Muscle of arm (tissue), 12 donors: ENCODE measurements around the gene ARHGAP10. TPM values are rescaled to one million over a fixed set of nuclear protein-coding genes. Genes with fewer than 3 reads are reported as not detected.
"Not testable (repeated sequence)": the region's sequence is repeated elsewhere in the genome, so short reads cannot be mapped to it uniquely, and the experiment has no call there.

ENCODE experiments used
- DNase-seq: peaks from one replicate; pipeline ENCODE4 v3.0.0-alpha.2; 2013
- polyA plus RNA-seq, 12 donors: library from polyadenylated mRNA; unstranded; fragments of 120-200 nt; gene quantifications; one replicate each; pipeline ENCODE4 v1.2.1, GENCODE V29; 2013; ENCODE audit not compliant: insufficient read length in 12 of 12

The ARHGAP10 gene
- polyA plus RNA-seq, 12 donors, result 19.8 to 38.9 (median 34.9) TPM; not detected in 1

DNA sequence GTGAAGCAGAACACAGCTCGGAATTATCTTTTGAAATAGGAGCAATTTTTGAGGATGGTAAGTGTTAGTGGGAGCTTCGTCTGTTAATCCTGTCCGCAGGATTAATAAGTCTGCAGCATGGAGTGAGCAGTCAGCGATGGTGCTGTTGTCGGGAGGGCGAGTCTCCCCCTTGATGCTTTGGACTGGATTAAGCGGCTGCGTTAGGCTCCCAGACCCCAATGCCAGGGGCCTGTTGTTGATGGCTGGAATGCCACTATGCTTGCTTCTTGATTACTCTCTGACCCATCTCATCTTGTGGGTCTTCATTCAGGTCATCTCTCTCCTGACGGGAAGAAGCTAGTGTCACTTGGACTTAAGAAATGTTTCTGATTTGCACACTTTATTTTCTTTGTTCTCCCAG lies 332.6 kb downstream of the ARHGAP10 start:
- no peak for DNase-seq

- DNase-seq, result no peak
Measured at GRCh38 chr4:148065075-148065474, 333.2 kb downstream of the ARHGAP10 start.

DNA sequence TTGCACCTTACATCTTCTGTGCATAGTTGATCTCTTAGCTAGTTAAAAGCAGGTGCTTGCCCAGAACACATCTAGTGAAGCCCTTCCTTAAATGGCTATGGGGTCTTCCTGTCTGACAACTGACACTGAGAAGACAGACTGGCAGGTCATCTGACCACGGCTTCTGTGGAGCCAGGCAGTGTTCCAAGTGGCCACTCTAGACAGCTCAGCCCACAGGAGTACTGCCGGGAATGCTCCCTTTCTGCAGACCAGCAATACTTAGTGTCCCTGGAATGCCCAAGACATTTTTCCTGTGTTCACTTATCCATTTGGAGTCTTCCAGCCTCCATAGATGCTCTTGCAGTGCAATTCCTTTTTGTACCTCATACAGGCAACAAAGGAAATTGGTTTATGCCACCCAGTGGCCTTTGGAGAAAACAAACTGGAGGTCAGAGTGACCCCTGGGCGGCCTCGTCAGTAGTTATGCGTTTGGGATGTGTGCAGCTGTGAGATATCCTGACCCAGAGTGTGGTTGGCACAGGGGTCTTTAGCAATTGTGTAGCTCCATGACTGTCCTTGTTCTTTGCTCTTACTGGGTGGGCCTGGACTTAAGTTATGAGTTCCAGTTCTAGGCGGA lies 335.5 kb downstream of the ARHGAP10 start:
- DNase-seq, result no peak

DNA sequence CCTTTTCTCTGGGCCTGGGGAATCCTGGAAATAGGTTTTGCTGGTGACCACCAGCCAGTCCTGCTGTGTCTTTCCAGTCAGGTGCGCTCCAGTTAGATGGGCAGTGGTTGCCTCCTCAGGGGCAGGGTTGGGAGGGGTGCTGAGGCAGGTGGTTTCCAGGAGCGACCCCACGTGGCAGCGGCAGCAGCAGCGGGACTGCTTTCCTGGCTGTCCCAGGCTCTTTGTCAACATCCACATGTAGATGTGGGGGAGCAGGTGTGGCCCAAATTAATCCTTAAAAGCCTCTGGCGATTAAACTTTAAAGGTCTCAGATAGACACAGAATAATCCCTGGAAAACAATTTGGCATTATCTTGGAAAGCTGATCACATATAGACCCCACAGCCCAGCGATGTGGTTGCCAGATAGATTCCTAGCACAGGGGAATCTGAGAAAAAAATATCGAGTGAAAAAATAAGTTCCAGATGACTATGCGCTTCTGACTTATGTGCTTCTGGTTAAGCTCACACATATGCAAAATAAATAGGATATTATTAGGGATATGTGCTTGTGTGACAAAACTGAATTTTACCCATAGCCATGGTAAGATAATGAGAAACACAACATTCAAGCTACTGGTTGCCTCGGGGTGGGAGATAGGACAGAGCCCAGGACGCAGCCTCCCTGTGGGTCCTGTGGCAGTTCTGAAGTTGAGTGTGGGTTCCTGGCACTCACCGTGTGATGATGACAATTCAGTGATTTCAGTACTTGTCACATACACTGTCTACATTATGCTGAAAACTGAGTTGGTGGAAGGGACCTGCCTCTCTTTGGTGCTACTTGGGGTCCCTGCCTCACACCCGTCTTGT lies 336.4 kb downstream of the ARHGAP10 start:
- DNase-seq, result no peak

DNA sequence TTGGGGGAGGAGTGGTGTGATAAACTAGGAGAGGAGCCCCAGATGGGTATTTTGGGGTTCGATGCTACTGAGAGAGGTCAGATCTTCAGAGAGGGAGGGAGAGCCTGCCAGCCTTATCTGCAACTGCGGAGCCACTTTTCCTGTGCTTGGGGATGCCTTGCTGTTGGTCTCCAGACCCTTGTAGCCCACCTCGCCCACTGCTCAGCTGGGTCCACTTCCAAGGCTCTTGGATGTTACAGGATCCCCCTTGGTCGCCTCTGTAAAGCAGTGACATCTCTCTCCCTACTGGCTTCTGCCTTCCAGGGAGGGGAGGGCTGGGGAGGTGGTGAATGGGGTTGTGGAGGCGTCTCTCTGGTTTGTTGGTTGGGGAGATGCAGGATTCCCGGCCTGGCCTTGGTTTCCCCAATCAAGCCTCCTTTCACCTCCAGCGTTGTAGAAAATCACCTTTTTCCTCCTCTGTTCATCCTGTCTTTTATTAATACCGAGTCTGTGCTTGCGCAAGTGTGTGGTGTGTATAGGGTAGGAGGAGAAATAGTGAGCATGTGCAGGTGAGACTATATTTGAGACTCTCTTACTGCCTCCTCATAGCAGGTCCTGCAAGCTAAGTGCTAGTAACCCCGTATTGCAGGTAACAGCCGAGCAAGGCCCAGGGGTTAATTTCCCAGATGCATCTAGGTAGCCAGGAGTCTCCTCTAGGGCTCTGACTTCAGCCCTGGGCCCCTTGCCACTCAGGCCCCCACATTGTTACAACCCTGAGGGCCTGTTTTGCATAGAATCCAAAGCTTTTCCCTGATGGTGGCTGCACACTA lies 337.4 kb downstream of the ARHGAP10 start:
- no peak for DNase-seq

DNA sequence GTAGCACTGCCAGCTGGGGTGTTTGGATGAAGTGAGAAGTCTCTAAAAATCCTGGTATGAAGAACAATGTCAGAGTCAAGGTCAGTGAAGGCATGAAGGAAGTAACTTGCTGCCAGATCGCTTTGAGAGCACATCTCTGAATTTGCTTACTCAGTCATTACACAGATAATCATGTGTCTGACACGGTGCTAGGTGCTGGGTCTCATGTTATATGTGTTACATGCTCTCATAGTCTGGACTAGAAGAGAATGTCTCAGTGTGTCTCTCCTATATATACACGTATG lies 337.9 kb downstream of the ARHGAP10 start:
- DNase-seq, result no peak

DNA sequence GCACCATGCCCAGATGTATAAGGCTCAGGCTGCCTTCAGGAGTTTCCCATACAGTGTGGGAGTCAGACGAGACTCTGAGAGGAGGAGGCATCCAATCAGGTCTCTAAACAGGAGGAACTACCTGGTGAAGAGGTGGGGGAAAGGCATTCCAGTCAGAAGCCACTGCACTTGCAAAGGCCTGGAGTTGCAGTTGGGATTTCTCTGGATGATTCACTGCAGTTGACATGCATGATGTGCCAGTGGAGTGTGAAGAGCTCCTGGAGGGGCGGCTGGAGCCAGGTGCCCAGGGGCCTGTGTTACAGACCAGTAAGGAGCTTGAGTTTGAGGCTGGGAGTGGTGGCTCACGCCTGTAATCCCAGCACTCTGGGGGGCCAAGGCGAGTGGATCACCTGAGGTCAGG lies 339.1 kb downstream of the ARHGAP10 start:
- DNase-seq, result no peak

GRCh38 chr4:148072789-148073188 lies 340.9 kb downstream of the ARHGAP10 start:
- DNase-seq, result no peak

DNA sequence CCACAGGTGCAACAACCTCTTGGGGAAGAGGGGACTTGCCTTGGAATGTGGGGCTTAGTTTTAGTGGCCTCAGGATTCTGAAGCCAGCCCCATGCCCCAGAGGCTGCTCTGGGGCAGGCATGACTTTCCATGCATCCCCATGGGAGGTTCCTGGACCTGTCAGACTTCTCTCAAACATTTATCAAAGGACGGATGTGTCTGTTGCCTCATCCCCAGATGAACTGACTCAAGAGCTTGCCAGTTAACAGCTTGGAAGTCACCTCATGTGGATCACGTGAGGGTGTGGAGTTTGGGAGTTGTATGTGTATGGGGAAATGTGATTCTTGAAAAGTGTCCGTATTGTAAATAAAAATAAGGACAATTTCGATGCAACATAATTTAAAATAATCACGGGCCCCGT lies 341.5 kb downstream of the ARHGAP10 start:
- DNase-seq, result no peak

DNA sequence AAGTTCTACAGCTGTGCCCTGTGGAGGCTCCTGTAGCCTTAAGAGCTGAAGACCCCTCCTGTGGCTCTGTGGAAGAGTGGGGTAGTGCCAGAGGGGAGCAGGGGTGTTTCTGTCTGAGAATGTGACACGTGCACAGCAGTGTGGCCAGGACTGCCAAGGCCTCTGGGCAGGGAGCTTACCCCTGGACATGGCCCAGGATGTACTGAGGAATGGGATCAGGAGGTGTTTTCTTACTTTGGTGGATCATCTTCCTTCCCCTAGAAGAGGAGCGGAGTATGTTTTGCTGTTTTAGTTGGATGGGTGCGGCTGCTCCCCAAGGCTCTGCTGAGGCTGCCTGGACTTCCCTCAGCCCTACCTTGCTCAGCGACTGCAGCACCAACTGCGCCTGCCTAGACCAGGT lies 342.6 kb downstream of the ARHGAP10 start:
- DNase-seq, result no peak

- no peak for DNase-seq
Measured at GRCh38 chr4:148075438-148075837, 343.6 kb downstream of the ARHGAP10 start.

- DNase-seq, result no peak
Measured at GRCh38 chr4:148076964-148077363, 345.1 kb downstream of the ARHGAP10 start.

- DNase-seq, result no peak
Measured at GRCh38 chr4:148077581-148077980, 345.7 kb downstream of the ARHGAP10 start.

DNA sequence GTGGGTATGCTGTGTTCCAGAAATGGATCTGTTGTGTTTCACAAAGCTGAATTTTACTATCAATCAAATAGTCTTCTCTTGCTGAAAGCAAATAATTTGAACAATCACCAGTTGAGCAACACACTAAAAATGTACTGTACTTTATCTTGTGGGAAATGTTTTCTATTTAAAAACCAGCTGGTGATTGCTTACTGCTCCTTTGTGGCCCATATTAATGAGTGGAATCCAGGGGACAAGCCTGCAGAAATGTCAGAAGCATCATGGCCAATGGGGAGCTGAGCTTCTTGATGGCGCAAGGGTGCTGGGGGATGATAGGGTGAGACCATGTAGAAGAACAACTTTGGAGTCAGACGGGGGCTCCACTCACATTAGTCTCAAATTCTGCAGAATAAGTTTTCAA lies 346.2 kb downstream of the ARHGAP10 start:
- no peak for DNase-seq

DNA sequence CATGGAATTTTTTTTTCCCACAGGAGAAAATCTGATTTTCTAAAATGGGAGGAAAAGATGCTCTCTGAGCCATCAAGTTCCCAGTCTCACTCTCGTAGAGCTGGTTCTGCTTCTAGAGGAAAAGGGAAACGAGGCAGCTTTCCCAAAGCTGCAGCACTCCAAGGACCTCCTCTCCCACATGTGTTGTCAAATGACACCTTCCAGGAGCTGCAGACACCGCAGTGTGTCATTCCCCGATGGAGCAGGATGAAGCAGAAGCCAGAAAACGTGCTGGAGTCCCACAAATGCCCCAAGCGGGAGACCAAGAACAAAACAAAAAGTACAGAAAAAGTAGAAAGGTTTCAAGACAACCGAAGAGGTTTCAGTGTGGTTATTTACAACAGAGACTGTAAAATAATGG lies 348.1 kb downstream of the ARHGAP10 start:
- peak; percentile 31 for DNase-seq

GRCh38 chr4:148081267-148081666 lies 349.4 kb downstream of the ARHGAP10 start:
- DNase-seq, result no peak

DNA sequence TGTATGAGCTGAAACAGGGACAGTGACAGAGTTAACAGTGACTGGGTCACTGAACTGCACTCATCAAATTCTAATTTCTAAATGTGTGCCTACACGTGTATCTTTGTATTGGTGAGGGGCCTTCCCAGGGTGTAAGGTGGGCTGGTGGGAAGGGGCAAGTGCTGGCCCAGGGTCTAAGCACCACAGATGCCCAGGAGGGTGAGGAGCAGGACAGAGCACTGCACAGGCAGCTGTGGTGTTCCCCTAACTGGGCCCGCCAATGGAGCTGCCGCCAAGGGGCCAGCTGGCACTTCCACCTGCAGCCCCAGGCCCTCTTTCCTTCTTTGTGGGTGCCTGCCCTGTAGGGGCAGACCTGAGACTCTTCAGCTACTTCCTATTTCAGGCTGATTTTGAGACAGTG lies 349.9 kb downstream of the ARHGAP10 start:
- no peak for DNase-seq

- DNase-seq, result not testable (repeated sequence)
Measured at GRCh38 chr4:148083073-148083472, 351.2 kb downstream of the ARHGAP10 start.

GRCh38 chr4:148089624-148090023 lies 357.7 kb downstream of the ARHGAP10 start:
- no peak for DNase-seq

GRCh38 chr4:148090029-148090428 lies 358.1 kb downstream of the ARHGAP10 start:
- DNase-seq, result no peak

DNA sequence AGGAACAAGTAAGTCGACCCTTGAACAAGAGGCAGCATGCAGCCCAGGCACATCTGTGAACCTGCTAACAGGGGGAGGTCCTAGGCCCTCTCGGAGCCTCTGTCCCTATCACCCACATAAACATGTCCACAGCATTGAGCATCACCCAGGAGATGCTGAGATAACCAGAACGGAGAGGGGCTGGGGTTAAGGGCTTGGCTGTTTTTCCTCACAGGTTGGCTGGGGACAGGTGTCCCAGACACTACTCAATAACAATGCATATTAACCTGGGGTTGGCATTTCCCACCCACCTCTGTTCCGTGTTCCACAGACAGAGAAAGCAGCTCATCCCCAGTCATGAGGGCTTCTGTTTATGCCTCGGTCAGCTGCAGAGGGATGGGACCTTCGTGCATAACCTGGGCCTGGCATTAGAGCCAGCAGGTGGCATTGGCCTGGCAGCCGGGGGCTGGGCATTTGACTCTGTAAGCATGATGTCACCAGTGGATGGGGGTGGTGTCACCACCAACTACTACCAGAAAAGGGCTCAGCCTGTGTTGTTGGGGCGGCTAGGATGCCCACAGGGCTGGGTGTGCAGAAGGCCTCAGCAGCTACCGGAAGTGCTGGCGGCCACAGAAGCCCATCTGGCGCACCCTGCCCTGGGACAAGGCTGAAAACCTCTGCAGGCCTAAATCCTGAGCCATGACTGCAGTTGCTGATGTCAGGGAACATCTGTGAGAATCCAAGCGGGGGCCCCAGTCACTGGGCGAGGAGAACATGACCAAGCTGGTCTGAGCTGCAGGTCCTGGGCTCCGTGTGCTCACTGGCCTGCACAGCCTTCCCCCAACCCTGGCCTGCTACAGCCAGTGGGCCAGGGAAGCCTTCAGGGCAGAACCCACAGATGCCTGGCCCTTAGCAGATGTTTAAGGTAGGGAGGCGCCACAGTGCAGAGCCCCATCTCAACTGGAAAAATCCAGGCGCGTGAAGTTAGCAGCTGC lies 358.9 kb downstream of the ARHGAP10 start:
- no peak for DNase-seq

DNA sequence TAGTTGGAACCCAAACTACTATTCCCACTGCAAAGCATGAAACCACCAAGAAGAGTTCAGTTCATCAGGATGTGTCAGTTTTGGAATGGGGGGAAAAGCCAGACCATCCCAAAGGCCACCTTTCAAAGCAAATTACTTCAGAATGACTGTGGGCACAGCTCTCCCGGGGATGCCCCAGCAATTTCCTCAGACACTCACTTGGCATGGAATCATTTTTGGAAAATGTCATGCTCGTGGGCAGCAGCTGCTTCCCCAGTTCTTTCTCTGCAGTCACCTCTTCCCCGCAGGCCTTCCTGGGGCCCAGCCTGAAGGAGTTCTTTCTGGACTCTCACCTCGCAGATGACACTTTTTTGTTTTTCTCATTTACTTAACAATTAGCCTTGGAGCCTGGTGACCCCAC lies 360.0 kb downstream of the ARHGAP10 start:
- no peak for DNase-seq
